Fibroblast of lung (primary cell): ENCODE results near the gene FAM222A. TPM values are rescaled to one million over a fixed set of nuclear protein-coding genes. Genes with fewer than 3 reads are reported as not detected.

Experiments
- DNase-seq, 2 donors: peaks; one replicate each; pipeline versions ENCODE4 v3.0.0 to v3.0.0-alpha.2; 2010; ENCODE audit warnings: low read depth in 2 of 2
- H2AFZ ChIP-seq: 2 replicates; pipeline ENCODE4 v1.5.1; 2012; ENCODE audit warnings: low read length, control low read depth, inconsistent platforms
- H3K27ac ChIP-seq: 2 replicates; pipeline ENCODE4 v1.5.1; 2011; ENCODE audit warnings: low read length, control low read depth; ENCODE audit not compliant: insufficient read depth
- H3K27me3 ChIP-seq: 2 replicates; pipeline ENCODE4 v1.5.1; 2011; ENCODE audit warnings: mild to moderate bottlenecking, low read length; ENCODE audit not compliant: control insufficient read depth, insufficient read depth
- H3K36me3 ChIP-seq: 2 replicates; pipeline ENCODE4 v1.5.1; 2011; ENCODE audit warnings: low read length; ENCODE audit not compliant: control insufficient read depth, insufficient read depth
- H3K4me1 ChIP-seq: 2 replicates; pipeline ENCODE4 v1.5.1; 2011; ENCODE audit warnings: low read length; ENCODE audit not compliant: control insufficient read depth, insufficient read depth; ENCODE audit errors: extremely low read depth
- H3K4me2 ChIP-seq: 2 replicates; pipeline ENCODE4 v1.5.1; 2011; ENCODE audit warnings: low read length, control low read depth; ENCODE audit not compliant: insufficient read depth; ENCODE audit errors: extremely low read depth
- H3K4me3 ChIP-seq, 4 experiments: fragments of 200-600 bp in 1 of 4; sonication (generic) in 1 of 4; replicated peaks in 1 of 4; 2 replicates each; pipeline ENCODE4 v1.5.1; 2011 to 2016; ENCODE audit warnings: low read length in 4 of 4, low read depth in 3 of 4, mild to moderate bottlenecking in 3 of 4, control low read depth in 2 of 4, inconsistent platforms in 1 of 4, mixed read lengths in 1 of 4; ENCODE audit not compliant: insufficient read depth in 1 of 4; ENCODE audit errors: control extremely low read depth in 1 of 4
- H3K79me2 ChIP-seq: 2 replicates; pipeline ENCODE4 v1.5.1; 2012; ENCODE audit warnings: mild to moderate bottlenecking, low read length, inconsistent platforms; ENCODE audit not compliant: control insufficient read depth, insufficient read depth
- H3K9ac ChIP-seq: 2 replicates; pipeline ENCODE4 v1.5.1; 2011; ENCODE audit warnings: mild to moderate bottlenecking, low read length, control low read depth; ENCODE audit not compliant: insufficient read depth
- H3K9me3 ChIP-seq: 2 replicates; pipeline ENCODE4 v1.5.1; 2012; ENCODE audit warnings: low read depth, low read length; ENCODE audit not compliant: control insufficient read depth, insufficient read depth
- H4K20me1 ChIP-seq: 2 replicates; pipeline ENCODE4 v1.5.1; 2011; ENCODE audit warnings: low read length; ENCODE audit not compliant: control insufficient read depth, insufficient read depth; ENCODE audit errors: extremely low read depth
- CTCF ChIP-seq, 2 donors: IDR thresholded peaks in 1 of 2; conservative IDR thresholded peaks in 1 of 2; 1 replicate in 1 of 2; 2 replicates in 1 of 2; pipeline ENCODE4 v1.5.1; 2011 to 2012; ENCODE audit warnings: low read length in 2 of 2, control low read depth in 1 of 2, inconsistent platforms in 1 of 2, low read depth in 1 of 2, mild to moderate bottlenecking in 1 of 2
- EZH2 ChIP-seq: IDR thresholded peaks from 2 replicates; pipeline ENCODE4 v1.5.1; 2012; ENCODE audit warnings: low read length, control low read depth, mild to moderate bottlenecking; ENCODE audit errors: missing control alignments
- polyA plus RNA-seq, 2 donors: library from polyadenylated mRNA; depleted of rRNA in 1 of 2; stranded (reverse) in 1 of 2; unstranded in 1 of 2; fragments of >200 nt; gene quantifications; 2 replicates each; pipeline ENCODE4 v1.2.1, GENCODE V29; 2011 to 2012; ENCODE audit warnings: missing spikeins in 1 of 2
- total RNA-seq: library from RNA; depleted of rRNA; stranded (reverse); fragments of >200 nt; gene quantifications from 2 replicates; pipeline ENCODE4 v1.2.1, GENCODE V29; 2014

Gene FAM222A
- total and polyA plus RNA-seq, 2 donors (not counting 1 experiment from before 2014, with no cell fraction given) = 0.05 TPM; not detected in 1

- Histone ChIP-seq H3K4me2 (no peak overlapping the region), H3K4me3 (no peak overlapping the region), H2AFZ (no peak overlapping the region), H3K27me3 (no peaks in the 10 kb centered on the region), H3K4me1 (no peaks in the 10 kb centered on the region), H3K79me2 (no peaks in the 10 kb centered on the region), H4K20me1 (no peaks in the 10 kb centered on the region), H3K27ac (no peak overlapping the region), H3K9ac (no peak overlapping the region), H3K36me3 (no peaks in the 10 kb centered on the region), H3K9me3 (no peaks in the 10 kb centered on the region)
- no peak for TF ChIP-seq EZH2
- TF ChIP-seq CTCF (conservative IDR thresholded peaks at IDR 0.05 in 1 of 2, IDR thresholded peaks at IDR 0.05 in 1 of 2; ENCODE audit: low read depth in 1 of 2, low read length in 2 of 2) = no peak
- DNase-seq = no peak
These were observed 95.4 kb downstream of the FAM222A start for GRCh38 chr12:109808876-109809646.

GRCh38 chr12:109810954-109811623 lies 97.5 kb downstream of the FAM222A start:
- Histone ChIP-seq H3K9me3 (no peaks in the 10 kb centered on the region), H3K4me2 (no peak overlapping the region), H3K79me2 (no peaks in the 10 kb centered on the region), H3K27ac (no peak overlapping the region), H3K36me3 (no peaks in the 10 kb centered on the region), H4K20me1 (no peaks in the 10 kb centered on the region), H3K4me3 (no peak overlapping the region), H3K9ac (no peak overlapping the region), H2AFZ (no peak overlapping the region), H3K4me1 (no peaks in the 10 kb centered on the region), H3K27me3 (no peaks in the 10 kb centered on the region)
- no peak for DNase-seq
- no peak for TF ChIP-seq EZH2
- TF ChIP-seq CTCF (conservative IDR thresholded peaks at IDR 0.05 in 1 of 2, IDR thresholded peaks at IDR 0.05 in 1 of 2; ENCODE audit: low read depth in 1 of 2, low read length in 2 of 2) = no peak

GRCh38 chr12:109811624-109811995 lies 98.0 kb downstream of the FAM222A start:
- Histone ChIP-seq H3K79me2 (no peaks in the 10 kb centered on the region), H3K27me3 (no peaks in the 10 kb centered on the region), H3K27ac (no peak overlapping the region), H3K4me3 (no peak overlapping the region), H3K4me2 (no peak overlapping the region), H3K36me3 (no peaks in the 10 kb centered on the region), H3K9me3 (no peaks in the 10 kb centered on the region), H4K20me1 (no peaks in the 10 kb centered on the region), H2AFZ (no peak overlapping the region), H3K9ac (no peak overlapping the region), H3K4me1 (no peaks in the 10 kb centered on the region)
- TF ChIP-seq CTCF (conservative IDR thresholded peaks at IDR 0.05 in 1 of 2, IDR thresholded peaks at IDR 0.05 in 1 of 2; ENCODE audit: low read depth in 1 of 2, low read length in 2 of 2) (no peak), EZH2 (no peak)
- DNase-seq = no peak
